Non-pigmented ciliary epithelial cell (primary cell): ENCODE data around the gene AFAP1.

Experiments used
- DNase-seq: peaks from one replicate; pipeline ENCODE4 v3.0.0-alpha.2; 2010; ENCODE audit warnings: low read depth

The AFAP1 gene

GRCh38 chr4:7753271-7753670 lies 186.4 kb downstream of the AFAP1 start:
- no peak for DNase-seq

DNA sequence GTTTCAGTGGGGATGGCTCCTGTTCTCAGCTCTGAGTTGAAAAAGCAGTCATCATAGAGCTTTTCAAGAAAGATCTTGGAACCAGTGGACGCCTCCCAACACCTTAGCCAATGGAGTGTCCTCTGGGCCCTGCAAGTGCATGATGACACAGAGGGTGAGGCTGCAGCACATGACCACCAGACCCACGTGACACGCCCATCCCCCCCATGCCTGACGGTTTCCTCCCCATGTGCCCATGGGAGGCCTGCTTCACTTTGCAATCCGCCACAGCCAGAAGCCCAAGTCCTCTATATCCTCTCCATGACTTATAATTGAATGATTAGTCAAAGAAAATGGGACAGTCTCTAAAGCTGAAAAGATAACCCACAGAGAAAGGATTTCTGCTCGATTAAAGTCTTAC lies 187.0 kb downstream of the AFAP1 start:
- DNase-seq, result no peak

DNA sequence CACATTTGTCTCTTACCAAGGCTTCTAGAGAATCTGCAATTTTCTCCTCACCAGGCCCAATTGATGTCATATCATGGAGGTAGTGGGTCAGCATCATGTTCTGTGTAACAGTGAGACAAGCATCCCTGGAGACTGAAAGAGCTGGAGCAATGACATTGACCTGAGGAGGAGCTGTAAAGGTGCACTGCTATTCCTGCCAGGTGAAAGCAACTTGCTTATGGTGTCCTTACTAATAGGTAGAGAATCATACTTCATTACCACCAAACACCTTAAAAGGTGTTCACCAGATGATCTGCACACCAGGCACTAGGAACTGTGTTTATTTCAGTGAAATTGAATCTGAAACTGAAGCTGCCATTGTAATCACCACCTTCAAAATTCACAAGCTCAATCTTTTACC lies 188.7 kb downstream of the AFAP1 start:
- DNase-seq, result no peak

- DNase-seq, result no peak
Observed at GRCh38 chr4:7750523-7750922, 189.1 kb downstream of the AFAP1 start.

DNA sequence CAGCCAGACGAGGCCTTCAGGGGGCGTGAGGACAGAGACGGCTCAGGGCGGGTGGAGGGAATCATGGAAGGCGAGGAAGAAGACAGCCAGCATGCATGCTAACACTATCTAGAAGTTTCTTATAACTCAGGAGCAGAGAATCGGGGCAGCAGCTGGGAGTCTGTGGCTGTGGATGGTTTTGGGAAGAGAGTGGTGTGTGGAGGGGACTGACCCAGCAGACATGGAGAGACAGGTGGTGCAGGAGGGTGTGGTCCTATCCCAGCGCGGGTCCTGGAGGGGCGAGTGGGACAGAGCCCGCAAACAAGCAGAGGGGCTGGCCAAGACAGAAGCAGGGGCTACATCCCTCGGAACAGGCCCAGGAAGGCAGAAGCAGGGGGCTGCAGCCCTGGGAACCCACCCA lies 192.1 kb downstream of the AFAP1 start:
- no peak for DNase-seq

GRCh38 chr4:7747062-7747385 lies 192.6 kb downstream of the AFAP1 start:
- no peak for DNase-seq

- DNase-seq, result no peak
Observed at GRCh38 chr4:7746351-7747061, 193.2 kb downstream of the AFAP1 start.

DNA sequence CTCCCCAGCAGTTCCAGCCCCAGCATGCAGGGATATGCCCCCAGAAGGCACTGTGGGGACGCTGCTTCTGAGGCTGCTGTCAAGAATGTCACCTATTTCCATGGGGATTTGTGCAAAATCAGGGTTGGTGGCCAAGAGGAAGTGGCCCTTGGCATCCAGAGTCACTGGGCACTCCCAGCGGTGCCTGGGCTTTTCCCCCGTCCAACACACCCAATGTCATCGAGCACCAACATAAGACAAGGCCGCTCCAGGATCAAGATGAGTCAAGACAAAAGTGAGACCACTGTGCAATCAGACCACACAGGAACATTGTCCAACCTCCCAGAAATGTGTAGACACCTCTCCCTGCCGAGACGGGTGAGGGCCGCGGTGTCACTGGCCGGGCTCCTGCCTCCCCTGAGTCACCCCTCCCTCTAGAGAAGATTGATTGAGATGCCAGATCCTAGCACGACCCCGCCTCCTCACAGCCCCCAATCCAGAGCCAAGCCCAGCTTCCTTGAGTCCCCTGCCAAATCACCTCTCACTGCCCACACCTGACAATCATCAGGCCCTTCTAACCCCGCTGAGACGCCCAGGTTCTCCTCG lies 194.3 kb downstream of the AFAP1 start:
- DNase-seq, result no peak

DNA sequence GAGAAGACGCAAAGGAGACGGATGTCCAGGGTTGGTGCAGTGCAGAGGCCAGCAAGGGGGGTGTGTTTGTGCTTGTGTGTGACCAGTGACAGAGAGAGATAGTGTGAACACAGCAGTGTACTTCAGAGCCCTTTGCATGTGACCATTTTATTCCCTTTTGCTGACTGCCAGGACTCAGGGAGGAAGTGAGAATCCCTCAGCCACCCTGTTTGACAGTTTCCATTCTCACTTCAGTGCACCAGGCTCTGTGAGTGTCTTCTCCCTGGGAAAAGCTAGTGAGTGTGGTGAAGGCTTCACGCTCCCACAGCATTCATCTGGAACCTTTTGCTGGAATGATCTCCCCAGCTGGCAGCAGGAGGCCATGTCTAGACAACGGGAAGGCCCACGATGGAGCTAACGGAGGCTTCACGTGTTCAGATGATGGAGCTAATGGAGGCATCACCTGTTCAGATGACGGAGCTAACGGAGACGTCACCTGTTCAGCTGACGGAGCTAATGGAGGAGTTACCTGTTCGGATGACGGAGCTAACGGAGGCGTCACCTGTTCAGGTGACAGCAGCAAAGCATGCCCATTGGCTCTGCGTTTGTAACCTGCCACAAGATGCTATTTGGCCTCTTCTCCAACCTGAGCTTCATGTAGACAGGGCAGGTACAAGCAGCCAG lies 195.4 kb downstream of the AFAP1 start:
- DNase-seq, result no peak

DNA sequence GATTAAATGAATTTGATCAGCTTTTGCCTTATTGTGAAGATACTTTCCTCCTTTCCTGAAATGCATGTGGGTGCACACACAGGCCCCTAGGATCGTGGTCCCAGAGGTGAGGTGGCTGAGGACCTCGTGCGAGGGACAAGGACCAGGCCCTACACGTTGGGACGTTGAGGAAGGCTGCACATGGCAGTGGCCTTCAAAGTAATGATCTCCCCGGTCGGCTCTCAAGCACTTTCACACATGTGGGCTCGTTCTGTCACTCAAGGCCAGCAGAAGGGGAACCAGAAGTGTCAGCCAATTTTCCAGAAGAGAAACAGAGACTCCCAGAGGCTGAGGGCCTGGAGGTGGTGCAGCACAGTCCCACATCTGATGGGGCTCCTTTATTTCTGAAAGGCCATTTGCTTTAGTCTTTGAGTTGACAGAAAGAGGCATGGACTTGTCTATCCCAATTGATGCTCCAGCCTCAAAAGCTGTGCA lies 196.8 kb downstream of the AFAP1 start:
- no peak for DNase-seq

DNA sequence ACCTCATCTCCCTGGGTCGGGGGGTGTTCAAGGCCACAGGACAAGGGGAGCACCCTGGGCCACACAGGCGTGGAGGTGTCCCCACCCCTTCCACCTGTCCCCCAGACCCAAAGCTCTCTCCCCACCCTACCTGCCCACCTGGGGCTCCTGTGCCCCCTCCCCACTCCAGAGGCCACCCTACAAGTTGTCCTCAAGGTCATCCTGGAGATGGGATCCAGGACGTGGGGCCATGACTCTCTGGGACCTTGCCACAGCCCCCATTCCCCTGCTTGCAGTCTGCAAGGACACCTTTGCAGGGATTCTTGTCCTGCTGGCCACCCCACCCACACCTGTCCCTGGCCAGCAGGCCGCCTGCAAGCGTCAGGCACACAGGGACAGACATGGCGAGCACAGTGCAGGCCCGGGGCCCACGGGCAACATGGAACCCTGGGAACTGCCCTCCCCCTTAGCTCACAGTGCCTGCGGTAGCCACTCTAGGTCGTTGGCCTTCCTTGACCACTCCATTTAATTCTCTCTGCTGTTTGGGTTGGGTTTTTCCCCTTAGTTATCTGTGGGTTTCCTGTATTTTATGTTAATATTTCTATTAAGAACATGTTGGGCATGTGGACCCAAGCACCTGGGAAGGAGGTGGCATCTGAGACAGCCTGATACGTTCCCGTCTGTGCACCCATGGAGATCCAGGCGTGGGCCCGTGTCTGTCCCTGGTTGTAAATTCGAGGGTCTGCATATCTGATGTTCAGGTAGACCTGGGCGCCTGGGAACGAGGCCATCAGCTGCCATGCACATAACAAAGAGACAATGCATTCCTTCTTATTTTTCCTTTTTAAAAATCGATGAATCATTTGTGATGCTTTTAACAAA lies 197.5 kb downstream of the AFAP1 start:
- no peak for DNase-seq

- no peak for DNase-seq
Observed at GRCh38 chr4:7740866-7741525, 198.7 kb downstream of the AFAP1 start.

DNA sequence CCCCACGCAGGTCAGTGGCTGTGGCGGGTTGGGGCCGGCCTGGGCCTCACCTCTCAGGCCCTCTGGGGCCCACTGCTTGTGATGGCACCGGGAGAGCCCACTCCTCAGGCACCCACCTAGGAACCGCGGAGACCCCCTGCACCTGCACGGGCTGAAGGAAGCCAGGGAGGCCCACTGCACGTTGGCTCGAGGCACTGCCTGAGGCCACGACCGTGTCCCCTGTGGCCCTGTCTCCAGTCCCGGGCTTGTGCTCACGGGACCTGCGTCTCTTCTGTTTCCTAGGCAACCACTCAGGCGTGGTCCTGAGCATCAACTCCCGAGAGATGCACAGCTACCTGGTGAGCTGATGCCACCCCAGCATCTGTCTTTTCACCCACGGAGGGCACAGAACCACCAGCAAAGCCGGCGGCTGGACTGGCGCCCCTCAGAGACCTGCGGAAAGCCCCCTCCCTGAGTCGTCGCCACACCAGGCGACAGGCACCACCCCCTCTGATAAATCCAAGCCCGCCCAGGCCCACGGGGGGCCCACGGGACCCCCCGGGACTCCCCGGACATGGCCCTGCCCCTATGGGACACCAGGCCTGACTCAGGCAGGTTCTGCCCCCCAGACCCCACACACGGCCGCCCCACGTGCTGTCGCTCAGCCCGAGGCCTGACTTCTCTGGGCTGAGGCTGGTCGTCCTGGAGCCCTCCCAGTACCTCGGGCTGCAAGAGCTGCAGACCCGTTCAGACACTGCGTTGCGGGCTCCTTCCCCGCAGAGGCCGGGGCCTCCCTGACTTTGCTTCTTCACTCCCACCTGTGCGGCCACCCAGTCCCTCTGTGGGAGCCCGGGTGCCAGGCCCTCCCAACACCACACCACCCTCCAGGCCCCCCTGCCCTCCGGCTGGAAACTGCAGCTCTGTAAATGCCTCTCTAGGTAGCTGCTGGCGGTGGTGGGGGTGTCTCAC lies 199.5 kb downstream of the AFAP1 start:
- DNase-seq, result no peak

GRCh38 chr4:7739077-7739917 lies 200.4 kb downstream of the AFAP1 start:
- no peak for DNase-seq

- DNase-seq, result no peak
Observed at GRCh38 chr4:7738458-7739076, 201.1 kb downstream of the AFAP1 start.

- no peak for DNase-seq
Observed at GRCh38 chr4:7737752-7738457, 201.8 kb downstream of the AFAP1 start.

DNA sequence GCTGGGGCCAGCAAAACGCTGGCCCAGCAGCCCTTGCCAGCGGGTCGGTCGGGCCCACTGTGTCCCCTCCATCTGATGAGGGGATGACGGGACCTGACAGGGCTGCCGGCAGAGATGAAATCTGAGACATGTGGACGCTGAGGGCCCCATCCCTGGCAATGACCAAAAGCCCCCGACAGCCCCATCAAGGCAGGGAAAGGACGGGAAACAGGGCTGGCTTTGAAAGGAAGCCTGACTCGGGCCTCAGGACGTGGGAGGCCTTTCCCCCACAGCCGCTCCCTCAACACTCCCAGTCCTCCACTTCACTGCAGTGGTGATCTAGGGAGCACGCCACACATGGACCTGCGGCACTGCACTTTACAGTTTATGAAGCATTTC lies 202.4 kb downstream of the AFAP1 start:
- no peak for DNase-seq

DNA sequence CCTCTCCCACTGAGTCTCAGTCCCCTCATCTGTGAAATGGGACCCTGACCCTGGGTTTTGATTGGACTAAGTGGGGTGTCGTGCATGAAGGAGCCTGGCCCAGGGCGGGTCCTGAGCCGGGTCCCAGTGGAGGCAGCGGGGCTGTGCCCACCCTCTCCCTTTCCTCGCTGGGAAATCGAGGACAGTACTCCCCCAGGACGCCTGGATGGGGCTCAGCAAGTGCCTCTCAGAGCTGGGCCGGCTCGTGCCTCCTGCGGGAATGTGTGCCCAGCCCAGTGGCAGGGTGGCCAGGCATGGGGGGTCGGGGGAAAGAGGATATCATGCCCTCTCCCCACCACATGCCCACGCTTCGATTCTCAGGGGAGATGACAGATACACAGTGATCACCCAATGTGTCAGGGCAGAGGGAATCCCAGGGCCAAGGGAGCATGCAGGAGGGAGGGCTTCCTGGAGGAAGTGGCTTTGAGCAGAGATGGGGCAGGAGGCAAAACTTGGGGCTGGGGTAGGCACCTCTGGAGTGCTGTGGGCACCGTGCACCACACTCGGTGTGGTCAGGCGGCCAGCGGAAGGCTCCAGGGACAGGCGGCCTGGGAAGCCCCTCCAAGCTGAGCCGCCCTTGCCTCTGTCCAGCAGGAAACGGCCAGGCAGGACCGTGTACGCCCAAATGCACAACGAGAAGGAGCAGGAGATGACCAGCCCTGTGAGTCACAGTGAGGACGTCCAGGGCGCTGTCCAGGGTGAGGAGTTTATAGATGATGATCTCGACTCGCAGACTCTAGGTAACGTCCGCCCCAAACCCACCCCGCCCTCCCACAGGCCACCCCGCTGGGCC lies 203.0 kb downstream of the AFAP1 start:
- DNase-seq, result no peak
